ENCODE measurements around the gene ALS2. TPM values are rescaled to one million over a fixed set of nuclear protein-coding genes. Genes with fewer than 3 reads are reported as not detected.

Gene ALS2
- total RNA-seq, 1 experiment from 2014 or later: 23.8 TPM

DNA sequence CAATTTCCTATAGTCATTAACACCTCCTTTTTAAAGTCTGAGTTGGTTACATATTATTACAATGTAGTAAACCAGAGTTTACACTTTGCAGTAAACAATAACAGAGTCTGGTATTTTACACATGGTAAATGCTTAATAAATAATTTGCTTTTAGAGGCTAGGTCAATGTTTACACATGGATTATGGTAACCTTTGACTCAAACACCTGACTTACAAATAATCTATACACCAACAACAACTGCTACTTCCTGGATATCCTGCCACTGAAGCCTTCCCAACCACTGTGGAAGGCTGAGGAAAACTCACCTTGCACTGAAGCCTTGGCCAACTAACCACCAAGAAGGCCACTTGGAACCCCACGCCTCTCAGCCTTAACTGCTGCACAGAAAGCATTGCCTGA, 5.4 kb downstream of the ALS2 start:
- Histone ChIP-seq H3K27me3 (ENCODE audit: low read length) (no peaks in the 10 kb centered on the region), H3K4me1 (ENCODE audit: insufficient read depth, low read length) (peaks cover 73% of the 10 kb centered on the region), H3K4me2 (ENCODE audit: low read length) (peak overlapping the region; percentile 68), H3K27ac (ENCODE audit: low read length) (no peak overlapping the region), H3K36me3 (ENCODE audit: low read depth, low read length) (no peaks in the 10 kb centered on the region), H3K9ac (ENCODE audit: low read length) (no peak overlapping the region), H4K20me1 (ENCODE audit: low read length) (peaks cover 28% of the 10 kb centered on the region), H3K79me2 (ENCODE audit: low read length) (peaks cover 84% of the 10 kb centered on the region), H3K9me3 (ENCODE audit: low read length) (no peaks in the 10 kb centered on the region), H3K4me3 (ENCODE audit: low read length) (peak overlapping the region; percentile 27), H2AFZ (ENCODE audit: low read length) (no peak overlapping the region), H3K9me2 (replicated peaks; ENCODE audit: low read length) (no peaks in the 10 kb centered on the region), H3F3A (ENCODE audit: low read length, unreplicated experiment) (no peaks in the 10 kb centered on the region)
- TF ChIP-seq, protein P1, sequence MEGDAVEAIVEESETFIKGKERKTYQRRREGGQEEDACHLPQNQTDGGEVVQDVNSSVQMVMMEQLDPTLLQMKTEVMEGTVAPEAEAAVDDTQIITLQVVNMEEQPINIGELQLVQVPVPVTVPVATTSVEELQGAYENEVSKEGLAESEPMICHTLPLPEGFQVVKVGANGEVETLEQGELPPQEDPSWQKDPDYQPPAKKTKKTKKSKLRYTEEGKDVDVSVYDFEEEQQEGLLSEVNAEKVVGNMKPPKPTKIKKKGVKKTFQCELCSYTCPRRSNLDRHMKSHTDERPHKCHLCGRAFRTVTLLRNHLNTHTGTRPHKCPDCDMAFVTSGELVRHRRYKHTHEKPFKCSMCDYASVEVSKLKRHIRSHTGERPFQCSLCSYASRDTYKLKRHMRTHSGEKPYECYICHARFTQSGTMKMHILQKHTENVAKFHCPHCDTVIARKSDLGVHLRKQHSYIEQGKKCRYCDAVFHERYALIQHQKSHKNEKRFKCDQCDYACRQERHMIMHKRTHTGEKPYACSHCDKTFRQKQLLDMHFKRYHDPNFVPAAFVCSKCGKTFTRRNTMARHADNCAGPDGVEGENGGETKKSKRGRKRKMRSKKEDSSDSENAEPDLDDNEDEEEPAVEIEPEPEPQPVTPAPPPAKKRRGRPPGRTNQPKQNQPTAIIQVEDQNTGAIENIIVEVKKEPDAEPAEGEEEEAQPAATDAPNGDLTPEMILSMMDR (conservative IDR thresholded peaks at IDR 0.05; ENCODE audit: low read depth, low read length): no peak
- TF ChIP-seq EZH2 (IDR thresholded peaks at IDR 0.05; ENCODE audit: low read length, unreplicated experiment) (no peak), EZH2phosphoT487 (IDR thresholded peaks at IDR 0.05; ENCODE audit: borderline replicate concordance, low read length) (no peak)
- BruUV-seq (replicated peaks): no TSS peak
- DNase-seq: no peak
- no peak for ATAC-seq
- ChIA-PET POLR2A (ENCODE audit: unreplicated experiment) (no interaction called here), CTCF (no interaction called here)
- intact Hi-C loops (cut with micrococcal nuclease): no loop called here

DNA sequence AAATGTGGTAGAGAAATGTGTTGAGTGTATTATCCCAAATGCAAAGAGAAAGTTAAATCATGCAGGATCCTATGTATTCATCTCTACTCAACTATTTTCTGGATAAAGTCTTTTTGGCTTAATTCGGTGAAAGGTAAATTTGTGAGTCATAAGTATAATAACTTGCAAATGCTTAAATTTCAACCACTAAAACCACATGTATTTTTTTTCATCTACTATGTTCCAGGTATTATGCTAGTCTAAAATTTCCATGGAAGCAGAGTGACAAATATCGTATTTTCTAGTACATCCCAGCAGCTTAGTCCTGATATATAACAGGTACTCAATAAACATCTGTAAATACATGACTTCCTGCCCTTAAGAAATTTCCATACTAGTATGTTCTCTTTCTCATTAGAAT, 6.2 kb downstream of the ALS2 start:
- Histone ChIP-seq H3K4me2 (ENCODE audit: low read length) (peak overlapping the region; percentile 68), H3K27me3 (ENCODE audit: low read length) (no peaks in the 10 kb centered on the region), H2AFZ (ENCODE audit: low read length) (no peak overlapping the region), H3K9me3 (ENCODE audit: low read length) (no peaks in the 10 kb centered on the region), H3K9me2 (replicated peaks; ENCODE audit: low read length) (no peaks in the 10 kb centered on the region), H4K20me1 (ENCODE audit: low read length) (peaks cover 27% of the 10 kb centered on the region), H3K4me3 (ENCODE audit: low read length) (peak overlapping the region; percentile 27), H3K9ac (ENCODE audit: low read length) (no peak overlapping the region), H3K27ac (ENCODE audit: low read length) (peak overlapping the region; percentile 27), H3K36me3 (ENCODE audit: low read depth, low read length) (no peaks in the 10 kb centered on the region), H3F3A (ENCODE audit: low read length, unreplicated experiment) (no peaks in the 10 kb centered on the region), H3K4me1 (ENCODE audit: insufficient read depth, low read length) (peaks cover 71% of the 10 kb centered on the region), H3K79me2 (ENCODE audit: low read length) (peaks cover 80% of the 10 kb centered on the region)
- TF ChIP-seq EZH2 (IDR thresholded peaks at IDR 0.05; ENCODE audit: low read length, unreplicated experiment) (no peak), EZH2phosphoT487 (IDR thresholded peaks at IDR 0.05; ENCODE audit: borderline replicate concordance, low read length) (no peak)
- DNase-seq (peak; percentile 70), ATAC-seq (peak; percentile 70)
- no TSS peak for BruUV-seq (replicated peaks)
- ChIA-PET CTCF (no interaction called here), POLR2A (ENCODE audit: unreplicated experiment) (no interaction called here)
- intact Hi-C loops (cut with micrococcal nuclease): no loop called here

DNA sequence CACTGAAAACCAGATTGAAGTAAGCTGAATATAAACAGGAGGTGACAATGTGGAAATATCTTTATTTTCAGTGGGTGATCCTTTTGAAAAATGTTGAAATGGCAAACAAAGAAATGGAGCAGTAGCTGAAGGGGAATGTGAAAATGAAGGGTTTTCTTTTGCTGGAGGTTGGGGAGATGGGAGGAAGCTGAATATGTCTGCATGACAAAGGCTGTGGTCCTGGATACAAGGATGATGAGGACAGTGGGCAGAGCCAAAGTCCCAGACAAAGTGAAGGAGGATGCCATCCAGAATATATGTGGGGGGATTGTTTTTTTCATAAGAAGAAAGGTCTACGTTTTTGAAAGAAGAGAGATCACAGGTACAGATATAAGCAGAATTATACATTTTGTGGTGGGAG, 6.7 kb downstream of the ALS2 start:
- intact Hi-C loops (cut with micrococcal nuclease): no loop called here
- no peak overlapping the region for H3K27ac ChIP-seq (ENCODE audit: low read length)
- no peaks in the 10 kb centered on the region for H3K9me2 ChIP-seq (replicated peaks; ENCODE audit: low read length)
- no peaks in the 10 kb centered on the region for H3K27me3 ChIP-seq (ENCODE audit: low read length)
- H2AFZ ChIP-seq (ENCODE audit: low read length): no peak overlapping the region
- ChIA-PET CTCF (no interaction called here), POLR2A (ENCODE audit: unreplicated experiment) (no interaction called here)
- H3K4me1 ChIP-seq (ENCODE audit: insufficient read depth, low read length): peaks cover 71% of the 10 kb centered on the region
- no peaks in the 10 kb centered on the region for H3K9me3 ChIP-seq (ENCODE audit: low read length)
- no TSS peak for BruUV-seq (replicated peaks)
- H3K9ac ChIP-seq (ENCODE audit: low read length): no peak overlapping the region
- no peaks in the 10 kb centered on the region for H3K36me3 ChIP-seq (ENCODE audit: low read depth, low read length)
- peaks cover 22% of the 10 kb centered on the region for H4K20me1 ChIP-seq (ENCODE audit: low read length)
- ATAC-seq: no peak
- TF ChIP-seq, protein P1 (conservative IDR thresholded peaks at IDR 0.05; ENCODE audit: low read depth, low read length): no peak
- TF ChIP-seq EZH2phosphoT487 (IDR thresholded peaks at IDR 0.05; ENCODE audit: borderline replicate concordance, low read length) (no peak), EZH2 (IDR thresholded peaks at IDR 0.05; ENCODE audit: low read length, unreplicated experiment) (no peak)
- peak overlapping the region; percentile 27 for H3K4me3 ChIP-seq (ENCODE audit: low read length)
- peak overlapping the region; percentile 68 for H3K4me2 ChIP-seq (ENCODE audit: low read length)
- peaks cover 74% of the 10 kb centered on the region for H3K79me2 ChIP-seq (ENCODE audit: low read length)
- H3F3A ChIP-seq (ENCODE audit: low read length, unreplicated experiment): no peaks in the 10 kb centered on the region
- no peak for DNase-seq

Measured in PC-3 (cell line).